Activated T-helper 1 cell treated with anti-CD3 and anti-CD28 coated beads, Interleukin-2, amount 50 U/mL, for 16 hours (primary cell): Measurements from ENCODE around the gene REM1.
"Not testable (repeated sequence)": the region's sequence is repeated elsewhere in the genome, so short reads cannot be mapped to it uniquely, and the experiment has no call there.

Experiments used
- DNase-seq, 2 donors: peaks; one replicate each; pipeline ENCODE4 v3.0.0-alpha.2; 2020; ENCODE audit warnings: low read depth in 1 of 2, low spot score in 1 of 2

The REM1 gene

DNA sequence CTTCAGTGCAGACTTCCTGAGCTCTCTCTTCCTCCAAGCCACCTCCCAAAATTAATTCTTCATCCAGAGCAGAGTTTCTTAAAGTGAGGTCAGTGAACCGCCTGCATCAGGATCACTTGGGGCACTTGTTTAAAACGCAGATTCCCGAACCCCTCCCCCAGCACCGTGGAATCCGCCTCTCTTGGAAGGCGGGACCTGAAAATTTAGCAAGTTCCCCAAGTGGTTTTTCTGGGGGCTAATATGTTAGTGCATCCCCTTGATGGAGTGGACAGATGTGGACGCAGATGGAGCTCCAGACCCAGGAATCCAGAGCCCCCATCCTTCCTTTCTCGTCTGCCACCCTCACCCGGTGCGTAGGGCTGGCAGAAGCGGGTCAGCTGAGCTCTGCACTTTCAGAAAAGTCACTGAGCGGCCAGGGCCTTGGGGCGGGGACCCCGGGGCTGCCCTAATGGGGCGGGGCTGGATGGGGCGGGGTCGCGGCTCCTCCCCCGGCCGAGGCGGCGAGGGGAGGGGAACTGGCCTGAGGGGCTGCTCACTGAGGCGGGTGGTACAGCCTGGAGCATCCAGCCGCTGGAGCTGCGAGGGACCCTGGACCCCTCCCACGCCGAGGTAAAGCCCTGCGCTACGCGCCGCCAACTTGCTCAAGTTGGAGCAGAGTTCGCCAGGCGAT lies at the start of gene REM1, which contains the start of gene DEFB124:
Gene REM1, plus strand, starts transcription at position 531 of the 670 bp plus-strand sequence. CDS start 1,158 bp downstream, outside the sequence.
Gene DEFB124, minus strand, starts transcription at position 370 of the 670 bp plus-strand sequence. CDS start 2,114 bp downstream, outside the sequence.
- no peak for DNase-seq

GRCh38 chr20:31425797-31426196 lies 49.3 kb upstream of the REM1 start:
- no peak for DNase-seq

- DNase-seq, result not testable (repeated sequence)
These were observed 48.1 kb upstream of the REM1 start for GRCh38 chr20:31426891-31427551.

GRCh38 chr20:31427576-31427975 lies 47.5 kb upstream of the REM1 start:
- not testable (repeated sequence) for DNase-seq

DNA sequence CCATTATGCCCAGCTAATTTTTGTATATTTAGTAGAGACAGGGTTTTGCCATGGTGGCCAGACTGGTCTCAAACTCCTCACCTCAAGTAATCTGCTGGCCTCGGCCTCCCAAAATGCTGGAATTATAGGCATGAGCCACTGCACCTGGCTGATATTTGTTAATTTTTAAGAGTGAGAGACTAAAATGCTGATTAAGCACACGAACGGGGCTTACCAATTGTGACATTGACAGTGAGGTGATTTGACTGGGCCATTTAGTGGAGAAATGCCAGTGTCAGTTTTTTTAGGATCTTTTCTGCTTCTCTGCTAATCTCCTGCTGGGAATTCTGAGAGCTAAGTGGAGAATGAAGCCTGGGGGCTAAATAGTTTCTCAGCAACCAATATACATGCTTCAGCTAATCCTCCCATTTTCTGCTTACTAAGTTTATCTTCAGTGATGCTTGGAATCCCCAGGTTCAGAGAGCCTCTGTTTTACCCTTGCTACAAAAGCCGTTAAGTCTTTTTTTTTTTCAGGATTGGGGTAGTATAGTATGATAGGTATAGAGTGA lies 44.4 kb upstream of the REM1 start:
- DNase-seq, result no peak

GRCh38 chr20:31440012-31440659 lies 35.0 kb upstream of the REM1 start, which contains the start of gene DEFB123:
Gene DEFB123, plus strand, starts transcription at chr20:31440632. Its CDS starts 67 bp downstream, at chr20:31440699.
- no peak for DNase-seq

GRCh38 chr20:31446084-31446819 lies 28.8 kb upstream of the REM1 start:
- no peak for DNase-seq

- no peak for DNase-seq
These were observed 25.3 kb upstream of the REM1 start for GRCh38 chr20:31449511-31450414.

DNA sequence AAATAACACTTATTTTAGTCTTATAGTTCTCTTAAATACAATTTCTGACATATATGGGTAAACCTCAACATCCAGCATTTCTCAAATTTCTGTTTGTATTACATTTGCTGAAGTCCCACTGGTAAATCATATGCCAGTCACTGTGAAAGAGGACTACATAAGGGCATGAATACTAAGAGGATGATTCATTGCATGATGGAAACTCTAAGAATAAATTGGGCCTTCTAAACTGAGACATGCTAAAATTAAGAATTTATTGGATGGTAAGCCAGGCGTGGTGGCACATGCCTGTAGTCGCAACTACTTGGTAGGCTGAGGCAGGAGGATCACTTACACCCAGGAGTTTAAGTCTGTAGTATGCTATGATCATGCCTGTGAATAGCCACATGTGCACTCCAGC lies 22.5 kb upstream of the REM1 start:
- no peak for DNase-seq

GRCh38 chr20:31454361-31454760 lies 20.7 kb upstream of the REM1 start:
- DNase-seq, result no peak

DNA sequence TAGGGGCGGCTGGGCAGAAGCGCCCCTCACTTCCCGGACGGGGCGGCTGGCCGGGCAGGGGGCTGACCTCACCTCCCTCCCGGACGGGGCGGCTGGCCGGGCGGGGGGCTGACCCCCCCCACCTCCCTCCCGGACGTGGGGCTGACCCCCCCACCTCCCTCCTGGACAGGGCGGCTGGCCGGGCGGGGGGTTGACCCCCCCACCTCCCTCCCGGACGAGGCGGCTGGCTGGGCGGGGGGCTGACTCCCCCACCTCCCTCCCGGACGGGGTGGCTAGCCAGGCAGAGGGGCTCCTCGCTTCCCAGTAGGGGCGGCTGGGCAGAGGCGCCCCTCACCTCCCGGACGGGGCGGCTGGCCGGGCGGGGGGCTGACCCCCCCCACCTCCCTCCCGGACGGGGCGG lies 4.1 kb upstream of the REM1 start:
- not testable (repeated sequence) for DNase-seq

DNA sequence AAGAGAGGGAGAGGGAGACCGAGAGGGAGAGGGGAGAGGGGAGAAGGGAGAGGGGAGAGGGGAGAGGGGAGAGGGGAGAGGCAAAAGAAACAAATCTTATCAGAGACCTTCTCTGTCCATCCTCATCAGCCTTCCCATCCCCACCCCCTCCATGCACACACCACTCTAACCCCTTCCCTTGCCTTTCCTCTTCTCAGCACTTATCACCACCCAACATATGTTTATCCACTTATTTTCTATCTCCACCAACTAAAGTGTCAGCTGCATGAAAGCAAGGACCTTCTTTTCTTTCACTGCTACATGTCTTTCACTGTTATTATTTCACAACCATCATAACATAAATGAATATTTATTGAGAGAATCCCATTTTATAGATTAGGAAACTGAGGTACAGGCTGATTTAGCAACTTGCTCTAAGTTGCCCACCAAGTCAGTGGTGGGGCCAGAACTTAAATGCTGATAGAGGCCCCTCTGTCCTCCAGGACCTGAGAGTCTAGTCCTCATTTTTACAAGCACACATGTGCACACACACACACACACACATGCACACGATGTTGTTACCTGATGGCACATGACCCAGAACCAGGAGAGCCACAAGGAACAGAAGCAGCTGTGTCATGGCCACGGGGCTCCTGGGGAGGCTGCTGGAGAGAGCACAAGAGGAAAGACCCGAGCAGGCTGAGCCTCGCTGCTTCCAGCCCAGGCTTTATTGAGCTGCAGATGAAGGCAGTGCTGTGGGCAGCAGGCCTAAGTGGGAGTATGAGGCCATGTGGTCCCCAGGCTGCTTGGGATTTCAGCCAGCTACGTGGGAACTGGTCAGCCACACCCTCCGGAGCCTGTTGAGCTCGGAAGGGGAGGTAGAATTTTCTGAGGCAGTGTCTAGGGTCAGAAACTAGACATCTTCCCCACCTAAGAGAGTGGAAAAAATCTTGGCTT lies 2.4 kb upstream of the REM1 start:
- no peak for DNase-seq

- DNase-seq, result no peak
These were observed 1.6 kb upstream of the REM1 start for GRCh38 chr20:31473331-31474096.

DNA sequence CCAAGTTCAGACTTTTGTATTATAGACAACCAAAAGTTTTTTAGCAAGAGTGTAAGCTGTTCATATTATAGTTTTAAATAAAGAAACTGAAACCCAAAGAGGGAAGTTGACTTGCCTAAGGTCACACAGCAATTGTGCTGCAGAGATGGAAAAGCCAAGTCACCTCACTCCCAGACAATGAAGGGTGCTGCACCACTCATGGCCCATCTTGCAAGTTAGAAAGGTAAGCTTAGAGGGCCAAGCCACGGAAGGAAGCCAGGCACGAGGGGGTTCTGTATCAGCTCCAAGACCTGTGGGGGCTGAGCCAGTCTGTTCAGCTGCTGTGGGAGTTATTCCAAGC lies 1.0 kb upstream of the REM1 start:
- no peak for DNase-seq

- DNase-seq, result no peak
These were observed 595 bp downstream of the REM1 start for GRCh38 chr20:31475472-31476293.

DNA sequence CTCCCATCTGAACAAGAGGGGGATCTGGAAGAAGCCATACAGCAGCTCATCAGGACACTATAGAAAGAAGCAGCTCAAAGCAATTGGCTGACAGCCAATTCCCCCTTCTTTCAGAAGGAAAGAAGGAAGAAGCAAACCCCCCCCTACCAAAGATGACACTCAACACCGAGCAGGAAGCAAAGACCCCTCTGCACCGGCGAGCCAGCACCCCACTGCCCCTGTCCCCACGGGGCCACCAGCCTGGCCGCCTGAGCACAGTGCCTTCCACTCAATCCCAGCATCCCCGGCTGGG lies 1.2 kb downstream of the REM1 start:
- no peak for DNase-seq

DNA sequence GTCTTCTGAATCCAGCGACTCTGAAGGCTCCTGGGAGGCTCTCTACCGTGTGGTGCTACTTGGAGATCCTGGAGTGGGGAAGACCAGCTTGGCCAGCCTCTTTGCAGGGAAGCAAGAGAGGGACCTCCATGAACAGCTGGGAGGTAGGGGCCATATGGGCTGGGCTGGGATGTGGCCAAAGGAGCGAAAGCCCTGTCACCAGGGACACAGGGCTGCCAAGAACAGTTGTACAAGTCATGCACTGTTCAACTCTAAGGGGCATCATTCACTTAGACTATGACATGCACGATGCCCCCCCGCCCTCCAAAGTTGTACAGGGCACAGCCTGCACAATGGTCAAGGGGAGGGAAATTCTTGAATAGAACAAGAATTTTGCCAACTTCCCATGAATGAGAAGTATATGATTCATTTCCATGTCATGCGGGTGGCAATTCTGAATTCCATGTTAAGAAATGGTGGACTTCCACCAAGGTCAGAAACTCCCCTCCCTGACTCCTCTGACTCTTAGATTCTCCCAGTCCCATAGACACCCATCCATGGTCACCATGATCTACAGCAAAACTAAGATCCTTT lies 1.6 kb downstream of the REM1 start:
- no peak for DNase-seq
